Activated T-cell treated with anti-CD3 and anti-CD28 coated beads, Interleukin-2, amount 50 U/mL, for 4 hours (primary cell): Measurements from ENCODE around the gene CARD19. TPM values are rescaled to one million over a fixed set of nuclear protein-coding genes. Genes with fewer than 3 reads are reported as not detected.

Experiments used
- ATAC-seq, 2 donors: fragments of 200-7000 bp; cut with Tn5 transposase; one replicate each; pipeline ENCODE4 v1.10.0; 2021
- DNase-seq: peaks from one replicate; pipeline ENCODE4 v3.0.0-alpha.2; 2020
- H3K27me3 Mint-ChIP-seq: one replicate; pipeline ENCODE4 v1.8.0; 2021; ENCODE audit warnings: low read depth, mixed read lengths
- H3K36me3 Mint-ChIP-seq: one replicate; pipeline ENCODE4 v1.8.0; 2022; ENCODE audit warnings: mixed read lengths; ENCODE audit not compliant: insufficient read depth
- H3K4me1 Mint-ChIP-seq: one replicate; pipeline ENCODE4 v1.8.0; 2021; ENCODE audit warnings: low read depth, mixed read lengths
- H3K4me3 Mint-ChIP-seq: one replicate; pipeline ENCODE4 v1.8.0; 2021; ENCODE audit warnings: mild to moderate bottlenecking, moderate library complexity, mixed read lengths
- H3K9me3 Mint-ChIP-seq: one replicate; pipeline ENCODE4 v1.8.0; 2021; ENCODE audit warnings: mixed read lengths
- total RNA-seq, 3 donors: library from RNA; stranded (reverse); gene quantifications; one replicate each; pipeline ENCODE4 v1.2.1, GENCODE V29; 2021

CARD19 gene
- total RNA-seq, 3 donors from 2014 or later: 25.5 to 33.8 (median 28.4) TPM

- Mint-ChIP-seq H3K27me3 (no peaks in the 10 kb centered on the region), H3K4me3 (no peak overlapping the region), H3K4me1 (peaks cover 46% of the 10 kb centered on the region), H3K36me3 (peaks cover 18% of the 10 kb centered on the region), H3K9me3 (peaks cover 9% of the 10 kb centered on the region)
- ATAC-seq (no peak), DNase-seq (no peak)
These were observed 7.0 kb upstream of the CARD19 start for GRCh38 chr9:93089024-93089423.

GRCh38 chr9:93089481-93089991, 6.5 kb upstream of the CARD19 start:
- H3K9me3 Mint-ChIP-seq: peaks cover 9% of the 10 kb centered on the region
- H3K4me1 Mint-ChIP-seq: peaks cover 50% of the 10 kb centered on the region
- no peak overlapping the region for H3K4me3 Mint-ChIP-seq
- DNase-seq (no peak), ATAC-seq (no peak)
- no peaks in the 10 kb centered on the region for H3K27me3 Mint-ChIP-seq
- H3K36me3 Mint-ChIP-seq: peaks cover 18% of the 10 kb centered on the region

GRCh38 chr9:93090091-93090655, 5.8 kb upstream of the CARD19 start:
- peaks cover 18% of the 10 kb centered on the region for H3K36me3 Mint-ChIP-seq
- H3K4me3 Mint-ChIP-seq: no peak overlapping the region

GRCh38 chr9:93091056-93091452, 5.0 kb upstream of the CARD19 start:
- Mint-ChIP-seq H3K27me3 (no peaks in the 10 kb centered on the region), H3K9me3 (peaks cover 9% of the 10 kb centered on the region), H3K4me3 (no peak overlapping the region), H3K4me1 (peaks cover 57% of the 10 kb centered on the region), H3K36me3 (peaks cover 11% of the 10 kb centered on the region)
- ATAC-seq (no peak), DNase-seq (no peak)

More at GRCh38 chr9:93090091-93090655, 5.8 kb upstream of the CARD19 start:
- no peak for DNase-seq
- Mint-ChIP-seq H3K27me3 (no peaks in the 10 kb centered on the region), H3K9me3 (peaks cover 9% of the 10 kb centered on the region), H3K4me1 (peaks cover 57% of the 10 kb centered on the region)
- ATAC-seq: no peak

- peaks cover 9% of the 10 kb centered on the region for H3K36me3 Mint-ChIP-seq
These were observed 4.5 kb upstream of the CARD19 start for GRCh38 chr9:93091453-93092081.

GRCh38 chr9:93092251-93092991, 3.6 kb upstream of the CARD19 start:
- H3K36me3 Mint-ChIP-seq: peaks cover 5% of the 10 kb centered on the region
- no peak for DNase-seq

More at GRCh38 chr9:93091453-93092081, 4.5 kb upstream of the CARD19 start:
- Mint-ChIP-seq H3K4me3 (no peak overlapping the region), H3K4me1 (peaks cover 57% of the 10 kb centered on the region), H3K27me3 (no peaks in the 10 kb centered on the region), H3K9me3 (peaks cover 9% of the 10 kb centered on the region)
- DNase-seq: peak; percentile 40
- ATAC-seq: peak; percentile 32 to 34

GRCh38 chr9:93093127-93093876, 2.7 kb upstream of the CARD19 start:
- DNase-seq (no peak), ATAC-seq (no peak)
- Mint-ChIP-seq H3K27me3 (no peaks in the 10 kb centered on the region), H3K4me1 (peaks cover 72% of the 10 kb centered on the region), H3K9me3 (peaks cover 9% of the 10 kb centered on the region), H3K4me3 (peak overlapping the region; percentile 17), H3K36me3 (peaks cover 5% of the 10 kb centered on the region)

More at GRCh38 chr9:93092251-93092991, 3.6 kb upstream of the CARD19 start:
- H3K9me3 Mint-ChIP-seq: peaks cover 9% of the 10 kb centered on the region
- ATAC-seq: no peak
- no peak overlapping the region for H3K4me3 Mint-ChIP-seq
- peaks cover 63% of the 10 kb centered on the region for H3K4me1 Mint-ChIP-seq
- H3K27me3 Mint-ChIP-seq: no peaks in the 10 kb centered on the region

- ATAC-seq (no peak), DNase-seq (no peak)
- peak overlapping the region; percentile 80 for H3K4me3 Mint-ChIP-seq
- H3K27me3 Mint-ChIP-seq: no peaks in the 10 kb centered on the region
- peaks cover 74% of the 10 kb centered on the region for H3K4me1 Mint-ChIP-seq
- peaks cover 9% of the 10 kb centered on the region for H3K9me3 Mint-ChIP-seq
- peaks cover 5% of the 10 kb centered on the region for H3K36me3 Mint-ChIP-seq
These were observed 1.9 kb upstream of the CARD19 start for GRCh38 chr9:93093877-93094657.

GRCh38 chr9:93094658-93095204, 1.3 kb upstream of the CARD19 start:
- DNase-seq (no peak), ATAC-seq (no peak)
- Mint-ChIP-seq H3K27me3 (no peaks in the 10 kb centered on the region), H3K4me3 (peak overlapping the region; percentile 80), H3K9me3 (peaks cover 9% of the 10 kb centered on the region), H3K4me1 (peaks cover 77% of the 10 kb centered on the region), H3K36me3 (peaks cover 5% of the 10 kb centered on the region)

GRCh38 chr9:93095205-93096130, 549 bp upstream of the CARD19 start:
- no peaks in the 10 kb centered on the region for H3K27me3 Mint-ChIP-seq
- peaks cover 9% of the 10 kb centered on the region for H3K9me3 Mint-ChIP-seq
- peaks cover 77% of the 10 kb centered on the region for H3K4me1 Mint-ChIP-seq
- peak; percentile 78 to 81 for ATAC-seq
- DNase-seq: peak; percentile 100
- peak overlapping the region; percentile 80 for H3K4me3 Mint-ChIP-seq
- H3K36me3 Mint-ChIP-seq: peaks cover 8% of the 10 kb centered on the region

GRCh38 chr9:93096811-93097382, 880 bp downstream of the CARD19 start:
- Mint-ChIP-seq H3K4me1 (peaks cover 73% of the 10 kb centered on the region), H3K27me3 (no peaks in the 10 kb centered on the region), H3K9me3 (peaks cover 2% of the 10 kb centered on the region), H3K36me3 (peaks cover 5% of the 10 kb centered on the region), H3K4me3 (peak overlapping the region; percentile 84)
- DNase-seq (no peak), ATAC-seq (no peak)

GRCh38 chr9:93097511-93098201, 1.6 kb downstream of the CARD19 start:
- Mint-ChIP-seq H3K9me3 (no peaks in the 10 kb centered on the region), H3K4me3 (peak overlapping the region; percentile 84), H3K27me3 (no peaks in the 10 kb centered on the region), H3K36me3 (peaks cover 5% of the 10 kb centered on the region), H3K4me1 (peaks cover 72% of the 10 kb centered on the region)
- ATAC-seq (no peak), DNase-seq (no peak)
